UCSD-AML1 (cell line): ENCODE data around the gene TAS2R8.
"Not testable (repeated sequence)": the region's sequence is repeated elsewhere in the genome, so short reads cannot be mapped to it uniquely, and the experiment has no call there.

ENCODE experiments used
- DNase-seq: peaks from one replicate; lab custom pipeline; 2025; ENCODE audit not compliant: unreplicated experiment; lab: John Stamatoyannopoulos, UW

The TAS2R8 gene, protein sequence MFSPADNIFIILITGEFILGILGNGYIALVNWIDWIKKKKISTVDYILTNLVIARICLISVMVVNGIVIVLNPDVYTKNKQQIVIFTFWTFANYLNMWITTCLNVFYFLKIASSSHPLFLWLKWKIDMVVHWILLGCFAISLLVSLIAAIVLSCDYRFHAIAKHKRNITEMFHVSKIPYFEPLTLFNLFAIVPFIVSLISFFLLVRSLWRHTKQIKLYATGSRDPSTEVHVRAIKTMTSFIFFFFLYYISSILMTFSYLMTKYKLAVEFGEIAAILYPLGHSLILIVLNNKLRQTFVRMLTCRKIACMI

DNA sequence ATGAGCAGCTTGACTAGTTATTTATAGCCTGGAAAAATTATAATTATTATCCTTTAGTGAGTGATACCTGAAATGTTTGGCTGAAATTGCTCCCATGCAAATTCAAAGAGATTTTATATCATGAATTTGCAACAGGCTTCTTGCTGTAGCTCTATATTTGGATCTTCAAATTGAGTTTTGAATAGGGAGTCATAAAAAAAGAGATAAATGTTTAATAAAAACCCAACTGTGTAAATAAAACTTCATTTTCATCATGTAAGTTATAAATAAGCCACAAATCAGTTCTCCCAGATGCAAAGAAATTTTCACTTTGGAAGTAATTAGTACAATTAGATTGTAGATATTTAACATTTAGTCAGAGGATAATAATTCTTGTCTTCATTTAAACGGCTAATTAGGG, at the start of gene TAS2R8:
TSS of gene TAS2R8 (minus strand) at position 101 of the 400 bp plus-strand sequence. CDS start 306 bp downstream, outside the sequence.
- no peak for DNase-seq

GRCh38 chr12:10855807-10856206, 48.7 kb upstream of the TAS2R8 start:
- no peak for DNase-seq

DNA sequence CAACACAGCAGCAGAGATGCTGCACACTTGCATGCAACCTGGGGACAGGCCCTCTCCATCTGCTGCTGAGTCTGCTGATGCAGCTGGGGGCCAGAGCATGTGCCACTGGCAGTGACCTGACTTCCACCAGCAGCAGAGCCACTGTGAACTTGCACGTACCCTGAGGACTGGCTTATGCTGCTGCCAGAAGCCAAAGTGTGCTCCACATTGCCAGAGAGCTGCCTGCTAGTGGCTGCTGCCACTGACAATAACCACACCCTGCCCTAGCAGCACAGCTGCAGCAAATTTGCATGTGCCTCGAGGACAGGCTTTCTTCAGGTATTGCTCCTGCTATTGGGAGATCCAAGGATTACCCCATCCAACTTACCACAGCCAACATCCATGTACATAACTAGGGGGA, 46.7 kb upstream of the TAS2R8 start:
- no peak for DNase-seq

DNA sequence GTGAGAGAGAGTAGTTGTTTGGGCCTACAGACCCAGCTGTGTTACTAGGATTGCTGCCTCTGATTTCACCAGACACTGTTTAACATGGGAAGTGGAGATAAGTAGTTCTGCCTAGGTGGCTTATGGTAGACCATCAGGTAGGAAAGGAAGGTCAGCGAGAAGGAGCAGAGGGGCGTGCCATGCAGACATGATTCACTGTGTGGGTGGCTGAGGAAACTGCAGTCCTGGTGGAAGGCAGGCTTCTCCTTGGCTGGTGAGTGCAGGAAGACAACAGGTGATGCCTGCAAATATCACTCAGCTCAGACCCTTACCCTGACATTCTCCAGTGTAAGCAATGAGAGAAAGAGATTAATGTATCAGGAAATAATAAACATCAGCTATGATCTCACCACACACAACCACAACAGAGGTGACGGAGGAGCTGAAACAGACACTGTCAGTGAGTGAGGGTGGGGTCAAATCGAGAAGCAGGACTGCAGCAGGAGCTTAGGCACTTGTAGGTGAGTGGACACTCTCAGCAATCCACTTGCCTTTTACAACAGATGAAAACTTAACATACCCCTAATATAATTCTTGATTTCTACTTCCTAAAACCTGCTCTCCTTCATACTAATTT, 44.3 kb upstream of the TAS2R8 start:
- no peak for DNase-seq

DNA sequence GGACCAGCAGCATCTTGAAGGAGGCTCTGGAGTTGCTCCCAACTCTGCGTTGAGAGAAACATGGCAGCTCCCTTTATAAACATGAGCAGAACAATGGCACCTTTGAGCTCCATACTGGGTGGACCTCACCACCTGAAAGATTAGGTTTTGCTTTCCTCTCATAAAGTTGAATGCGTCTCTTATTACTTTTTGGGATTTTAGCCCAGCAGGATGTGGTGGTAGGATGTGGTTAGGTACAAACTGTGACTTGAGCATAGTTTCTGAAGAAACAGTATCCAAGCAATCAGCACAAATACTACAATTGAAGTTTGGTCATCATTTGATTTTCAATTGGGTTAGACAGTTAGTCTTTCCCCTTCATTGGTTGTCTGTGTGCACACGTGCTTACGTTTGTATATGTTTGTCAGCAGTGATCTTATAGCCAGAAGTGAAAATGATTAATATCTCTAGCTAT, 42.4 kb upstream of the TAS2R8 start, which contains the start of gene PRR4:
TSS of gene PRR4 (minus strand) at position 51 of the 454 bp plus-strand sequence. CDS start at position 13, 38 bp downstream.
- DNase-seq, result no peak

GRCh38 chr12:10847744-10848143, 40.7 kb upstream of the TAS2R8 start:
- DNase-seq, result no peak

DNA sequence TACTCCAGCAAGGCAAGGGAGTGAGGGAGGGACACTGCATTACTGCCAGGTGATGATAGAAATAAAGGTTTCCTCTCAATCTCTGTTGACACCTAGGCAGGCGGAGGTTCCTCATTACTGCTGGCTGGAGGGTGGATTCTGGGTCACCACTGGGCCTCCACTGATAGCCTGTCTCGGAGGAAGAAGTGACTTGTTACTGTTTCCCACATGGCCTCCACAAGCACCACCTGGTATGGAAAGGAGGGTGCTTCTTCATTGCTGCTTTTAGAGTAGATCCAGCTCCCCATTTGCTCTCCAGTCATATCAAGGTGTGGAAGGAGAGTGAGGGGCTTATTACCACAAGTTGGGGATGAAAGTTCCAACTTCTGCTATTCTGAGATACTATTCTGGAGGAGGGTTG, 35.8 kb upstream of the TAS2R8 start:
- DNase-seq, result no peak

GRCh38 chr12:10838461-10838860, 31.4 kb upstream of the TAS2R8 start:
- DNase-seq, result no peak

DNA sequence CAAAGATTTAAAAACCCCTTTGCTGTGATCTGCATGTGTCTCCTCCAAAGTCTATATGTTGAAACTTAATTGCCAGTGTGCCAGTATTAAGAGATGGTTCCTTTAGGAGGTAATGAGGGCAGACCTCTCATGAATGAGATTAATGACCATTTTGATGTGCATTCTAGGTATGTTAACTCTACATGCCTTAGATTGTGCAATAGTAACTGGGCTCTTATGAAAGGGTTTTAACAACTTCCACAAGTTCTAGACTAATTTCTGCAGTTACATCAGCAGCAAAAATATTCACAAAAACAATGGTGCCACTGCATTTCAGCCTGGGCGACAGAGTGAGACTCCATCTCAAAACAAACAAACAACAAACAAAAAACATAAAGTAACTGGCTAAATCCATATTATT, 22.9 kb upstream of the TAS2R8 start:
- no peak for DNase-seq

GRCh38 chr12:10826258-10826657, 19.2 kb upstream of the TAS2R8 start, which contains the start of gene TAS2R10:
Gene TAS2R10, minus strand, starts transcription at chr12:10826358. Its CDS starts 89 bp downstream, at chr12:10826269.
- DNase-seq, result no peak

DNA sequence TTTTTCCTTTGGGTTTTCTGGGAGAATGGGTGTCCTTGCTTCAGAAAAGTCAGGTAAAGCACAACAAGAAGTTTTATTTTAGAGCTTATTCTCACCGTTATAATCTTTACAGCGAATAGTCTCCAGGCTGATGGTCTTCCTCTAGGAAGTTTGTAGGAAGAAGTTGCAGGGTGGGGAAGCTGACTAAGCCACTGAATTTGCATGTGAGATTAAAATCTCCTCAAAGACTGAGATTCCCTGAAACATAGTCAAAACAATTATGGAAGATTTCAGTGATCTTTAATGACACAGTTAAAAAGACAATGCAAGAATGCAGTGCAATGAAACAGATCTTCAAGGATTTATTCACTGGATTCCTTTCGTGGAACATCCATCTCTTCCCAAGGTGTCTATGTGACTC, 17.9 kb upstream of the TAS2R8 start:
- DNase-seq, result no peak

DNA sequence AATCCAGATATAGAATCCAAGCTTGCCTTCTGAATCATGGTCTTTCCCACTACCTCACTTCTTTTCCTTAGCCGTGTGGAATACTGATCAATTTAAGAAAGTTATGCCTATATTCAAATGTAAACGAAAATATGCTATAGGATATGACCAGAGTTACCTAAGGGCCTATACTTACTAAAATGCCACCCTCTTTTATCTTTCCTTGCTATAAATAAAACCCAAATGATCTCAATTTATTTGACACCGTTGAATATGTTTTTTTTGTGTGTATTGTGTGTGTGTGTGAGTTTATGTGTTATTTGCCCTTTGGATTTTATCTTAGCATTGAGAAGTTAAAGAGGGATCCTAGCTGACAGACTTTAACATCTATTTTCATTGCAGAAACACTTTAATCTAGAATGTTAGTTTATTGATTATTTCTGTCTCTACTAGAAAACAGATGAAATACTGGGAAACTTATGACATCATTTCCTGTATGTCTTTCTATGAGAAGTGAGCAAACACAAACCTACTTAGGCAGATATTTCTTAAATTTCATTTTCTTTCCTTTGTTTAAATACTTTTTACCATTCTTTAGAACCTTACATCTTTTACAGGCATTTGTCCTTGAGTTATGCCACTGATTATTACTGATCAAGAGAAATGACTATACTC, 4.9 kb upstream of the TAS2R8 start:
- no peak for DNase-seq

GRCh38 chr12:10810068-10810467, 3.0 kb upstream of the TAS2R8 start, which contains the start of gene TAS2R9:
Gene TAS2R9, minus strand, starts transcription at chr12:10810168. Its CDS starts 93 bp downstream, at chr12:10810075.
- no peak for DNase-seq

GRCh38 chr12:10802587-10802986, 4.5 kb downstream of the TAS2R8 start, which contains the start of gene TAS2R7:
Gene TAS2R7, minus strand, starts transcription at chr12:10802627. Its CDS starts 57 bp downstream, at chr12:10802570.
- DNase-seq, result no peak

- DNase-seq, result no peak
Observed at GRCh38 chr12:10801741-10802140, 5.3 kb downstream of the TAS2R8 start.

GRCh38 chr12:10794222-10794621, 12.9 kb downstream of the TAS2R8 start:
- no peak for DNase-seq

- DNase-seq, result not testable (repeated sequence)
Observed at GRCh38 chr12:10791769-10792168, 15.3 kb downstream of the TAS2R8 start.

DNA sequence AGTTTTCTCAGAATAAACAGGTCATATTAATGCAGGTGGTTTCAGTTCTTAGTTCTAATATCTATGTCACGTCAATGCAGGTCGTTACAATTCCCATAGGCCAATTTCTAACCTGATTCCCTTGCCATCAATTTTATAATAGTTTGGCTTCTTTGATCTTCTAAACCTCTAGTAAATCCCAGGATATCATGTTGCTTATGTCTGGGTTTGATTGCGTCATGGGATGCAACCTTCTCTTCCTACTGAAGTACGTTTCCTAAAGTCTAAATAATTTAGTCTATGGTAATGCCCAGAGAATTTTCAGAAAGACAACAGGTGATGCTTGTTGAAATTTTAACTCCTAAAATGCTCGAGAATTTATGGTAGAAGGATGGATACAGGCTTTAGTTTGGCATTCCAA, 23.8 kb downstream of the TAS2R8 start:
- DNase-seq, result no peak

- no peak for DNase-seq
Observed at GRCh38 chr12:10779103-10779502, 28.0 kb downstream of the TAS2R8 start.

GRCh38 chr12:10771132-10771733, 35.9 kb downstream of the TAS2R8 start:
- DNase-seq, result no peak

- DNase-seq, result no peak
Observed at GRCh38 chr12:10759657-10760056, 47.4 kb downstream of the TAS2R8 start.
